Trophoblast cell (in vitro differentiated cells and primary cell): ENCODE measurements around the gene FITM1.
A peak's percentile ranks its signal among the peaks of the same experiment; 100 is the strongest.

Experiments used
- DNase-seq, 2 donors: peaks; one replicate each; pipeline ENCODE4 v3.0.0-alpha.2; 2016
- H2AFZ ChIP-seq: 2 replicates; pipeline ENCODE4 v1.6.1; 2013; ENCODE audit warnings: low read length, moderate library complexity, mild to moderate bottlenecking; ENCODE audit not compliant: insufficient read depth, poor library complexity
- H2AK5ac ChIP-seq: 2 replicates; pipeline ENCODE4 v1.6.1; 2013; ENCODE audit warnings: mild to moderate bottlenecking, low read length
- H2BK120ac ChIP-seq: 2 replicates; pipeline ENCODE4 v1.6.1; 2013; ENCODE audit warnings: low read length, mild to moderate bottlenecking, moderate library complexity; ENCODE audit not compliant: insufficient read depth, poor library complexity
- H2BK12ac ChIP-seq: 2 replicates; pipeline ENCODE4 v1.6.1; 2013; ENCODE audit warnings: mild to moderate bottlenecking, low read length, moderate library complexity
- H2BK5ac ChIP-seq: 2 replicates; pipeline ENCODE4 v1.6.1; 2013; ENCODE audit warnings: low read length, low read depth, moderate library complexity, mild to moderate bottlenecking; ENCODE audit not compliant: poor library complexity
- H3K14ac ChIP-seq: 2 replicates; pipeline ENCODE4 v1.6.1; 2013; ENCODE audit warnings: mild to moderate bottlenecking, low read length
- H3K18ac ChIP-seq: 2 replicates; pipeline ENCODE4 v1.6.1; 2013; ENCODE audit warnings: mild to moderate bottlenecking, low read length
- H3K23ac ChIP-seq: 2 replicates; pipeline ENCODE4 v1.6.1; 2013; ENCODE audit warnings: low read length
- H3K27ac ChIP-seq: 2 replicates; pipeline ENCODE4 v1.5.1; 2013; ENCODE audit warnings: low read depth, mild to moderate bottlenecking, inconsistent platforms, low read length, moderate library complexity
- H3K27me3 ChIP-seq: 2 replicates; pipeline ENCODE4 v1.6.1; 2013; ENCODE audit warnings: inconsistent platforms, mild to moderate bottlenecking, low read length, moderate library complexity; ENCODE audit not compliant: insufficient read depth
- H3K36me3 ChIP-seq, 2 experiments: 1 replicate in 1 of 2; 2 replicates in 1 of 2; pipeline ENCODE4 v1.6.1; 2013; ENCODE audit warnings: low read length in 2 of 2, mild to moderate bottlenecking in 2 of 2, moderate library complexity in 1 of 2; ENCODE audit not compliant: insufficient read depth in 2 of 2, control insufficient read depth in 1 of 2
- H3K4ac ChIP-seq: 2 replicates; pipeline ENCODE4 v1.6.1; 2013; ENCODE audit warnings: low read depth, mild to moderate bottlenecking, low read length, moderate library complexity
- H3K4me1 ChIP-seq, 2 experiments: 1 replicate in 1 of 2; 2 replicates in 1 of 2; pipeline ENCODE4 v1.6.1; 2013; ENCODE audit warnings: low read length in 2 of 2, mild to moderate bottlenecking in 2 of 2, moderate library complexity in 1 of 2; ENCODE audit not compliant: insufficient read depth in 2 of 2, control insufficient read depth in 1 of 2
- H3K4me2 ChIP-seq: 2 replicates; pipeline ENCODE4 v1.6.1; 2013; ENCODE audit warnings: inconsistent platforms, mild to moderate bottlenecking, low read length, moderate library complexity
- H3K4me3 ChIP-seq: 2 replicates; pipeline ENCODE4 v1.5.1; 2013; ENCODE audit warnings: mild to moderate bottlenecking, low read depth, low read length, inconsistent platforms
- H3K79me1 ChIP-seq: one replicate; pipeline ENCODE4 v1.6.1; 2013; ENCODE audit warnings: low read length
- H3K79me2 ChIP-seq: 2 replicates; pipeline ENCODE4 v1.6.1; 2013; ENCODE audit warnings: low read length, mild to moderate bottlenecking; ENCODE audit not compliant: control insufficient read depth, insufficient read depth, poor library complexity
- H3K9ac ChIP-seq: 2 replicates; pipeline ENCODE4 v1.6.1; 2013; ENCODE audit warnings: mild to moderate bottlenecking, low read length
- H3K9me3 ChIP-seq: 2 replicates; pipeline ENCODE4 v1.6.1; 2013; ENCODE audit warnings: low read depth, mild to moderate bottlenecking, control low read depth, inconsistent platforms, low read length; ENCODE audit not compliant: insufficient read depth
- H4K12ac ChIP-seq: 2 replicates; pipeline ENCODE4 v1.6.1; 2013; ENCODE audit warnings: low read depth, mild to moderate bottlenecking, low read length, moderate library complexity
- H4K8ac ChIP-seq: 2 replicates; pipeline ENCODE4 v1.6.1; 2013; ENCODE audit warnings: low read depth, mild to moderate bottlenecking, low read length, moderate library complexity
- H4K91ac ChIP-seq: one replicate; pipeline ENCODE4 v1.6.1; 2013; ENCODE audit warnings: low read depth, mild to moderate bottlenecking, low read length, moderate library complexity
- WGBS: extraction: QIAGEN DNeasy Blood & Tissue Kit; methylation state at CpG from one replicate; pipeline ENCODE4 v1.1.7; 2013; ENCODE audit warnings: missing lambda C conversion rate; ENCODE audit not compliant: insufficient read length, insufficient coverage; ENCODE audit errors: extremely low coverage; 5-methylcytosine and 5-hydroxymethylcytosine counted together

Gene FITM1

GRCh38 chr14:24138396-24139271, 8.2 kb downstream of the FITM1 start:
- no peak overlapping the region for H3K4me2 ChIP-seq
- no CpG with 5 or more reads among the region's 13 CpGs for WGBS
- no peak overlapping the region for H3K4me3 ChIP-seq
- H3K9me3 ChIP-seq, result peaks cover 1% of the 10 kb centered on the region
- peaks cover 19% of the 10 kb centered on the region in 2 experiments for H3K36me3 ChIP-seq
- H2BK120ac ChIP-seq, result no peak overlapping the region
- no peak overlapping the region for H3K27ac ChIP-seq
- no peak overlapping the region for H4K12ac ChIP-seq
- no peak overlapping the region for H3K9ac ChIP-seq
- H2AFZ ChIP-seq, result no peak overlapping the region
- no peak overlapping the region for H3K18ac ChIP-seq
- H3K4me1 ChIP-seq, result peaks cover 6 to 10% of the 10 kb centered on the region in 2 experiments
- H3K23ac ChIP-seq, result no peak overlapping the region
- H4K91ac ChIP-seq, result no peak overlapping the region
- DNase-seq, result no peak
- no peak overlapping the region for H3K4ac ChIP-seq
- peaks cover 13% of the 10 kb centered on the region for H3K79me1 ChIP-seq
- H2AK5ac ChIP-seq, result no peak overlapping the region
- no peaks in the 10 kb centered on the region for H3K27me3 ChIP-seq
- no peak overlapping the region for H2BK12ac ChIP-seq
- H3K14ac ChIP-seq, result no peak overlapping the region
- peaks cover 8% of the 10 kb centered on the region for H3K79me2 ChIP-seq
- no peak overlapping the region for H4K8ac ChIP-seq
- no peak overlapping the region for H2BK5ac ChIP-seq

DNA sequence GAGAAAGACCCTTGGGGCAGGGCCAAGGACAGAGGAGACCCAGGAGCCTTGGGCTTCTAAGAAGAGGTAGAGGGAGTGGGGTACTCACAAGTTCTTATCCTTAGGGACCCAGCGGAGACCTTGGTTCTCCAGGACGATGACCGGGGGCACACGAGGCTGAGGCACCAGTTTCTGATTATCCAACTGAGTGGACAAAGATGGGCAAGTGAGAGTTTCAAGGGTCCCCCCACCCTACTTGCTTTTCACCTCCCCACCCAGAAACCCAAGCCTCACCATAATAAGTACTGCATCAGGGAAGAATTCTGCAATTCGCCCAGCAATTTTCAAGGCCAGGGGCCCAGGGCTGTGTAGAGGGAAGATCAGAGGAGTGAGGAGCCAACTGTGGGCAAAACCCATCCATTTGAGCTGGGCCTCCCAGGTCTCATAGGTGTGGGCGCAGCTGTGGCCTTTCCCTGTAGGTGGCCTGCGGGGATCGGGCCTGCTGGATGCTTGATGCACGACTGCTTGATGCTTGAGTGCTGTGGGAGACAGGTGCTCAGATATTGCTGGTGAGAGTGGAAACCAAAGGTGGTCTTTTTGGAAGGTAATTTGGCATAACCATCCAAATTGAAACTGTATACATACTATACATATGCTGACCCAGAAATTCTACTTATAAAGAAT, 8.9 kb downstream of the FITM1 start:
- no peak overlapping the region for H2AK5ac ChIP-seq
- H3K4me1 ChIP-seq, result peaks cover 6 to 10% of the 10 kb centered on the region in 2 experiments
- H4K91ac ChIP-seq, result no peak overlapping the region
- no peak overlapping the region for H2BK120ac ChIP-seq
- H4K8ac ChIP-seq, result no peak overlapping the region
- H3K23ac ChIP-seq, result no peak overlapping the region
- no peak overlapping the region for H3K4me3 ChIP-seq
- no peak overlapping the region for H4K12ac ChIP-seq
- WGBS, result no CpG with 5 or more reads among the region's 9 CpGs
- peaks cover 13% of the 10 kb centered on the region for H3K79me1 ChIP-seq
- no peak overlapping the region for H3K4ac ChIP-seq
- peaks cover 1% of the 10 kb centered on the region for H3K9me3 ChIP-seq
- H3K18ac ChIP-seq, result no peak overlapping the region
- no peak overlapping the region for H3K27ac ChIP-seq
- H3K14ac ChIP-seq, result no peak overlapping the region
- no peaks in the 10 kb centered on the region for H3K27me3 ChIP-seq
- no peak overlapping the region for H2BK12ac ChIP-seq
- no peak overlapping the region for H2BK5ac ChIP-seq
- peaks cover 23% of the 10 kb centered on the region in 2 experiments for H3K36me3 ChIP-seq
- H3K79me2 ChIP-seq, result peaks cover 8% of the 10 kb centered on the region
- DNase-seq, result no peak
- H2AFZ ChIP-seq, result no peak overlapping the region
- no peak overlapping the region for H3K4me2 ChIP-seq
- no peak overlapping the region for H3K9ac ChIP-seq

GRCh38 chr14:24141097-24141880, 10.8 kb downstream of the FITM1 start, which contains the start of gene EMC9:
EMC9 (minus strand) TSS chr14:24141591; CDS start chr14:24141304, 287 bp downstream.
- Histone ChIP-seq H3K9me3 (peaks cover 1% of the 10 kb centered on the region), H3K18ac (peak within 1 kb of the TSS; percentile 95), H2BK5ac (peak within 1 kb of the TSS; percentile 81), H2BK12ac (no peak within 1 kb of the TSS), H2AFZ (peak within 1 kb of the TSS; percentile 77), H2BK120ac (peak within 1 kb of the TSS; percentile 65), H3K27ac (peak within 1 kb of the TSS; percentile 84), H3K23ac (no peak within 1 kb of the TSS), H3K79me2 (peaks cover 8% of the 10 kb centered on the region), H3K36me3 (peaks cover 23% of the 10 kb centered on the region in 2 experiments), H4K91ac (peak within 1 kb of the TSS; percentile 83), H3K4ac (peak within 1 kb of the TSS; percentile 92), H3K79me1 (peaks cover 13% of the 10 kb centered on the region), H3K4me3 (peak within 1 kb of the TSS; percentile 94), H4K12ac (peak within 1 kb of the TSS; percentile 48), H3K4me1 (peaks cover 8 to 15% of the 10 kb centered on the region in 2 experiments), H2AK5ac (peak within 1 kb of the TSS; percentile 67), H4K8ac (peak within 1 kb of the TSS; percentile 93), H3K27me3 (no peaks in the 10 kb centered on the region), H3K14ac (peak within 1 kb of the TSS; percentile 95), H3K4me2 (peak within 1 kb of the TSS; percentile 90), H3K9ac (peak within 1 kb of the TSS; percentile 88)
- DNase-seq, result peak; percentile 100
- no CpG with 5 or more reads among the region's 65 CpGs for WGBS

- Histone ChIP-seq H3K79me2 (peaks cover 19% of the 10 kb centered on the region), H3K27me3 (no peaks in the 10 kb centered on the region), H3K79me1 (peaks cover 21% of the 10 kb centered on the region), H3K23ac (no peak overlapping the region), H3K4me1 (peaks cover 9 to 16% of the 10 kb centered on the region in 2 experiments), H3K18ac (no peak overlapping the region), H3K9ac (no peak overlapping the region), H2AK5ac (no peak overlapping the region), H3K27ac (no peak overlapping the region), H3K9me3 (peaks cover 1% of the 10 kb centered on the region), H3K4me2 (no peak overlapping the region), H3K36me3 (peaks cover 14 to 16% of the 10 kb centered on the region in 2 experiments), H2BK5ac (no peak overlapping the region), H4K12ac (no peak overlapping the region), H4K91ac (no peak overlapping the region), H2BK12ac (no peak overlapping the region), H4K8ac (no peak overlapping the region), H3K4me3 (no peak overlapping the region), H2AFZ (no peak overlapping the region), H2BK120ac (no peak overlapping the region), H3K14ac (no peak overlapping the region), H3K4ac (no peak overlapping the region)
- DNase-seq, result no peak
- WGBS, result no CpG with 5 or more reads among the region's 2 CpGs
Observed at GRCh38 chr14:24143511-24143910, 13.1 kb downstream of the FITM1 start.
